K562 (cell line): ENCODE results near the gene COPS4. TPM values are rescaled to one million over a fixed set of nuclear protein-coding genes. Genes with fewer than 3 reads are reported as not detected.
A peak's percentile ranks its signal among the peaks of the same experiment; 100 is the strongest.

Experiments
- AFF4 ChIP-seq: sonication (generic); formaldehyde crosslinking; IDR thresholded peaks from 2 replicates; pipeline ENCODE4 v1.8.0; 2023; ENCODE audit warnings: mild to moderate bottlenecking, missing genetic modification reagents
- BACH1 ChIP-seq: fragments of 200-800 bp; sonication (Bioruptor generic); IDR thresholded peaks from 2 replicates; pipeline ENCODE4 v1.6.1; 2016; ENCODE audit warnings: missing genetic modification characterization, missing compliant biosample characterization
- CEBPG ChIP-seq, 3 experiments: fragments of 200-800 bp in 1 of 3; sonication (Bioruptor generic) in 1 of 3; sonication (generic) in 1 of 3; formaldehyde crosslinking in 1 of 3; IDR thresholded peaks in 2 of 3; conservative IDR thresholded peaks in 1 of 3; 2 replicates each; pipeline versions ENCODE4 v1.6.1 to v1.8.0; 2016 to 2022; ENCODE audit warnings: missing compliant biosample characterization in 2 of 3, missing genetic modification characterization in 2 of 3, mild to moderate bottlenecking in 1 of 3, missing genetic modification reagents in 1 of 3
- CTBP1 ChIP-seq: fragments of 450-650 bp; IDR thresholded peaks from 2 replicates; pipeline ENCODE4 v1.6.1; 2016; ENCODE audit warnings: borderline replicate concordance
- EZH2 ChIP-seq: IDR thresholded peaks from 2 replicates; pipeline ENCODE4 v1.6.1; 2012; ENCODE audit warnings: low read depth, mild to moderate bottlenecking, inconsistent platforms, low read length, borderline replicate concordance
- FOXA3 ChIP-seq, 2 experiments: fragments of 450-650 bp in 1 of 2; sonication (generic) in 1 of 2; formaldehyde crosslinking; IDR thresholded peaks in 1 of 2; conservative IDR thresholded peaks in 1 of 2; 2 replicates each; pipeline versions ENCODE4 v1.4.0 to v1.8.0; 2020 to 2022; ENCODE audit warnings: mild to moderate bottlenecking in 2 of 2, missing genetic modification reagents in 1 of 2
- HDAC2 ChIP-seq: fragments of 450-650 bp; IDR thresholded peaks from 2 replicates; pipeline ENCODE4 v1.6.1; 2016; ENCODE audit warnings: mild to moderate bottlenecking
- HMGN3 ChIP-seq: IDR thresholded peaks from 2 replicates; pipeline ENCODE4 v1.6.1; 2011; ENCODE audit warnings: borderline replicate concordance, low read depth, mild to moderate bottlenecking, mixed read lengths, low read length; ENCODE audit not compliant: insufficient read length; ENCODE audit errors: extremely low read depth
- MYC ChIP-seq, 2 experiments: fragments of 250-450 bp in 1 of 2; sonication (Bioruptor Pico) in 1 of 2; IDR thresholded peaks; 2 replicates each; pipeline versions ENCODE4 v1.5.1 to v1.6.1; 2012 to 2021; ENCODE audit warnings: low read depth in 2 of 2, borderline replicate concordance in 1 of 2, improper control_type of control experiment in 1 of 2, low read length in 1 of 2, mild to moderate bottlenecking in 1 of 2, moderate library complexity in 1 of 2
- PCBP2 ChIP-seq: fragments of 200-400 bp; formaldehyde crosslinking; IDR thresholded peaks from 2 replicates; pipeline ENCODE4 v1.6.1; 2018; ENCODE audit warnings: low read length, low read depth, mild to moderate bottlenecking, moderate library complexity; ENCODE audit not compliant: poor library complexity, severe bottlenecking
- PHB ChIP-seq: fragments of 250-450 bp; sonication (Bioruptor Pico); IDR thresholded peaks from 2 replicates; pipeline ENCODE4 v1.5.0; 2021
- POLR2A ChIP-seq: fragments of 450-650 bp; conservative IDR thresholded peaks from 2 replicates; pipeline ENCODE4 v1.6.1; 2016
- RFX7 ChIP-seq: fragments of 250-450 bp; sonication (Bioruptor Pico); IDR thresholded peaks from 2 replicates; pipeline ENCODE4 v1.5.1; 2021; ENCODE audit warnings: mild to moderate bottlenecking
- SMC3 ChIP-seq: conservative IDR thresholded peaks from 2 replicates; pipeline ENCODE4 v1.6.1; 2011; ENCODE audit warnings: low read depth, low read length, improper control_type of control experiment; ENCODE audit not compliant: insufficient read depth
- ZBTB33 ChIP-seq: sonication (generic); formaldehyde crosslinking; IDR thresholded peaks from 2 replicates; pipeline ENCODE4 v1.8.1; 2023; ENCODE audit warnings: mild to moderate bottlenecking, missing genetic modification reagents
- ZNF239 ChIP-seq: fragments of 250-450 bp; sonication (Bioruptor Pico); IDR thresholded peaks from 2 replicates; pipeline ENCODE4 v1.4.0; 2020; ENCODE audit warnings: mild to moderate bottlenecking
- ZNF584 ChIP-seq: fragments of 200-800 bp; sonication (Bioruptor generic); IDR thresholded peaks from 2 replicates; pipeline ENCODE4 v1.6.1; 2016; ENCODE audit warnings: low read depth, mild to moderate bottlenecking, missing genetic modification characterization, missing compliant biosample characterization
- ZNF780A ChIP-seq: fragments of 250-450 bp; sonication (Bioruptor Pico); IDR thresholded peaks from 2 replicates; pipeline ENCODE4 v1.5.0; 2021; ENCODE audit warnings: mild to moderate bottlenecking
- polyA plus RNA-seq, 8 experiments: library from polyadenylated mRNA; depleted of rRNA in 4 of 8; stranded (reverse) in 5 of 8; unstranded in 3 of 8; fragments of >200 nt; fragmentation: Nextera tagmentation in 2 of 8; fragmentation: Illumina TruSeq in 1 of 8; extraction: Ambion mirVana in 2 of 8; extraction: Trizol in 1 of 8; gene quantifications; 2 replicates each; pipeline versions ENCODE4 v1.2.1 to v1.2.3, GENCODE V29; 2011 to 2014; ENCODE audit warnings: inconsistent platforms in 1 of 8, missing spikeins in 1 of 8
- total RNA-seq, 7 experiments: library from RNA; depleted of rRNA in 6 of 7; stranded (reverse); fragments of >200 nt in 6 of 7; fragmentation: Illumina TruSeq in 2 of 7; extraction: Trizol in 2 of 7; gene quantifications; 2 replicates each; pipeline versions ENCODE4 v1.2.1 to v1.2.3, GENCODE V29; 2011 to 2021; ENCODE audit warnings: low replicate concordance in 1 of 7
- TF ChIP-seq, protein P1 (sequence below): sonication (generic); formaldehyde crosslinking; IDR thresholded peaks from 2 replicates; pipeline ENCODE4 v1.8.1; 2022; ENCODE audit warnings: missing genetic modification reagents

COPS4 gene
- total and polyA plus RNA-seq, 9 of the 15 experiments (the other 6 are each of a cell fraction or from before 2014, with no cell fraction given) = 44.7 to 180 (median 70.9) TPM

DNA sequence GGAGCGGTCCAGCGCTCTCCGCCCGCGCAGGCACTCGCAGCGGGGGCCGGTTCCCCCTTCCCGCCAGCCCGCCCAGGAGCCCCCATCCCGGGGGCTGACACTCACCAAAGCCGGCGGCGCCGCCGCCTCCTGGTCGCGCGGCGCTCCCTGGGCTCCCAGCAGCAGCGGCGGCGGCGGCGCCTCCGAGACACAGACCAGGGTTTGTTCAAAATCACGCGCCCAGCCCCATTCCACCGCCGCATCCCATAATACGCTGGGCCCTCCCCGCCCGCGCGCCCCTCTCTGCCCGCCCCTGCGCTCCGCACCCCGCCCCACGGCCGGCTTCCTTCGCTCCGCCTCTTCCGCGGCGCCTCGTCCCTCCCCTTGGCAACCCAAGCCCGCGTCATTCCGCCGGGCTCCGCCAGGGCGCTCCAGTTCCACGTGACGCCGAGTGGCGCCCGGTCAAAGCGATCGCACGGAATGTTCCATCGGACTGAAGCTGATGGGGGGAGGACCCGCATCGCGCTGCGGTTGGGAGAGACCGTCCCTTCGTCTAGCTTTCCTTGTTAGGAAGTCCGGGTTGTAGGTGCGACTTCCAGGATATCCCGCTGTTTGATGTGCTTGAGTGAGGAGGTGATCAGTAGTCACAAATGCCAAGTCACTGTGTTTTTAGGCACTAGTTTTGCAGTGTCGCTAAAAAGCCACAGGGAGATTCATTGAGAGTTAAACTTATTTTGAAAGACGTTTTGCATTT is 22.1 kb upstream of the COPS4 start (continued):
- TF ChIP-seq CEBPG (CRISPR knock-in tag; IDR thresholded peaks at IDR 0.05) = no peak
- TF ChIP-seq CEBPG (tag; conservative IDR thresholded peaks at IDR 0.05 in 1 of 2, IDR thresholded peaks at IDR 0.05 in 1 of 2) = peak in 1 of 2 experiments; percentile 59; a peak in 1 of 4 replicates
- peak; percentile 47; the same call in 1 of the 2 replicates for TF ChIP-seq BACH1
- peak; percentile 87 for TF ChIP-seq POLR2A
- TF ChIP-seq MYC (IDR thresholded peaks at IDR 0.05; ENCODE audit: low read depth, low read length) = peak; percentile 92
- no peak for TF ChIP-seq MYC (CRISPR knock-in tag; IDR thresholded peaks at IDR 0.05; ENCODE audit: borderline replicate concordance, low read depth)
- TF ChIP-seq, protein P1, sequence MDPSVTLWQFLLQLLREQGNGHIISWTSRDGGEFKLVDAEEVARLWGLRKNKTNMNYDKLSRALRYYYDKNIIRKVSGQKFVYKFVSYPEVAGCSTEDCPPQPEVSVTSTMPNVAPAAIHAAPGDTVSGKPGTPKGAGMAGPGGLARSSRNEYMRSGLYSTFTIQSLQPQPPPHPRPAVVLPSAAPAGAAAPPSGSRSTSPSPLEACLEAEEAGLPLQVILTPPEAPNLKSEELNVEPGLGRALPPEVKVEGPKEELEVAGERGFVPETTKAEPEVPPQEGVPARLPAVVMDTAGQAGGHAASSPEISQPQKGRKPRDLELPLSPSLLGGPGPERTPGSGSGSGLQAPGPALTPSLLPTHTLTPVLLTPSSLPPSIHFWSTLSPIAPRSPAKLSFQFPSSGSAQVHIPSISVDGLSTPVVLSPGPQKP (CRISPR knock-in tag) = no peak
- TF ChIP-seq FOXA3 (CRISPR knock-in tag; conservative IDR thresholded peaks at IDR 0.05 in 1 of 2, IDR thresholded peaks at IDR 0.05 in 1 of 2) = no peak; a peak in 1 of 4 replicates
- TF ChIP-seq CTBP1 = peak; percentile 94; the same call in 1 of the 2 replicates
- no peak for TF ChIP-seq PHB
- TF ChIP-seq PCBP2 = no peak
- TF ChIP-seq RFX7 = no peak
- TF ChIP-seq ZNF239 (CRISPR knock-in tag) = no peak
- TF ChIP-seq HMGN3 = peak; percentile 91
- TF ChIP-seq ZNF584 (CRISPR knock-in tag) = no peak
- no peak for TF ChIP-seq EZH2
- TF ChIP-seq HDAC2 = peak; percentile 66; the same call in 1 of the 2 replicates
- TF ChIP-seq ZNF780A (CRISPR knock-in tag) = no peak
- peak; percentile 38 for TF ChIP-seq ZBTB33 (CRISPR knock-in tag)
- peak; percentile 88; the same call in 1 of the 2 replicates for TF ChIP-seq AFF4 (CRISPR knock-in tag)
- TF ChIP-seq SMC3 = peak; percentile 26; the same call in 1 of the 2 replicates
